GM13976 (cell line): ENCODE data around the gene PCSK2.
"Not testable (repeated sequence)": the region's sequence is repeated elsewhere in the genome, so short reads cannot be mapped to it uniquely, and the experiment has no call there.

Experiments used
- DNase-seq: peaks from one replicate; pipeline ENCODE4 v3.0.0; 2012; ENCODE audit warnings: low spot score
- CTCF ChIP-seq: IDR thresholded peaks from 2 replicates; pipeline ENCODE4 v1.5.1; 2012; ENCODE audit warnings: borderline replicate concordance, mild to moderate bottlenecking; ENCODE audit not compliant: insufficient read depth; ENCODE audit errors: extremely low read depth, missing control alignments, control extremely low read depth
- in situ Hi-C: fragments of 300-500 bp; cut with MboI; formaldehyde crosslinking; loops from one replicate; pipeline ENCODE4 v1.12.0; 2022; ENCODE audit warnings: low sequenced_read_pairs, mixed read lengths, inconsistent platforms; ENCODE audit not compliant: unreplicated experiment

The PCSK2 gene

GRCh38 chr20:17202673-17203072 is 24.2 kb upstream of the PCSK2 start:
- no peak for DNase-seq
- TF ChIP-seq CTCF, result no peak
- in situ Hi-C loops, result no loop called here

- in situ Hi-C loops, result no loop called here
- TF ChIP-seq CTCF, result no peak
- DNase-seq, result no peak
These were observed 21.6 kb upstream of the PCSK2 start for GRCh38 chr20:17205084-17205813.

- DNase-seq, result no peak
- in situ Hi-C loops, result no loop called here
- TF ChIP-seq CTCF, result no peak
These were observed 16.5 kb upstream of the PCSK2 start for GRCh38 chr20:17210387-17210786.

- in situ Hi-C loops, result no loop called here
- no peak for TF ChIP-seq CTCF
- no peak for DNase-seq
These were observed 15.9 kb upstream of the PCSK2 start for GRCh38 chr20:17210983-17211382.

- TF ChIP-seq CTCF, result no peak
- DNase-seq, result no peak
- in situ Hi-C loops, result no loop called here
These were observed 11.7 kb upstream of the PCSK2 start for GRCh38 chr20:17215167-17215566.

GRCh38 chr20:17219856-17220255 is 7.0 kb upstream of the PCSK2 start:
- in situ Hi-C loops, DNase-seq: not testable (repeated sequence)

- TF ChIP-seq CTCF, result no peak
- in situ Hi-C loops, result no loop called here
These were observed 3.3 kb upstream of the PCSK2 start for GRCh38 chr20:17223553-17223952.

More at GRCh38 chr20:17223553-17223952, 3.3 kb upstream of the PCSK2 start:
- no peak for DNase-seq
